Kidney (tissue), 14 donors: Measurements from ENCODE around the gene AHCTF1. TPM values are rescaled to one million over a fixed set of nuclear protein-coding genes. Genes with fewer than 3 reads are reported as not detected.

Source experiments
- DNase-seq, 5 donors: peaks; one replicate each; pipeline ENCODE4 v3.0.0-alpha.2; 2013 to 2020
- FAIRE-seq: peaks from 2 replicates; lab custom pipeline; 2012; peaks lifted over from hg19 to GRCh38; lab: Jason Lieb, UNC
- H3K27ac ChIP-seq, 2 donors: one replicate each; pipeline ENCODE4 v1.7.0; 2013; ENCODE audit warnings: low read depth in 2 of 2, low read length in 2 of 2, inconsistent platforms in 1 of 2
- H3K27me3 ChIP-seq: one replicate; pipeline ENCODE4 v1.7.1; 2013; ENCODE audit warnings: low read length, inconsistent platforms; ENCODE audit not compliant: control insufficient read depth, insufficient read depth
- H3K36me3 ChIP-seq, 3 donors: one replicate each; pipeline versions ENCODE4 v1.7.0 to v1.7.1; 2013; ENCODE audit warnings: low read length in 3 of 3, control low read depth in 1 of 3, inconsistent platforms in 1 of 3; ENCODE audit not compliant: insufficient read depth in 3 of 3, control insufficient read depth in 2 of 3
- H3K4me1 ChIP-seq, 3 donors: one replicate each; pipeline versions ENCODE4 v1.7.0 to v1.7.1; 2013; ENCODE audit warnings: low read length in 3 of 3, inconsistent platforms in 1 of 3, low read depth in 1 of 3; ENCODE audit not compliant: control insufficient read depth in 2 of 3, insufficient read depth in 2 of 3
- H3K4me3 ChIP-seq, 3 donors: one replicate each; pipeline versions ENCODE4 v1.7.0 to v1.8.1; 2013; ENCODE audit warnings: low read length in 3 of 3, control low read depth in 1 of 3, inconsistent platforms in 1 of 3
- H3K9ac ChIP-seq, 3 donors: one replicate each; pipeline versions ENCODE4 v1.7.0 to v1.7.1; 2013; ENCODE audit warnings: low read length in 3 of 3, control low read depth in 1 of 3, inconsistent platforms in 1 of 3
- H3K9me3 ChIP-seq, 3 donors: one replicate each; pipeline versions ENCODE4 v1.7.0 to v1.7.1; 2013; ENCODE audit warnings: low read length in 3 of 3, control low read depth in 1 of 3, inconsistent platforms in 1 of 3; ENCODE audit not compliant: control insufficient read depth in 2 of 3, insufficient read depth in 1 of 3
- CTCF ChIP-seq: IDR thresholded peaks from 3 replicates; pipeline ENCODE4 v1.5.1; 2012; ENCODE audit warnings: mild to moderate bottlenecking, moderate library complexity, borderline replicate concordance; ENCODE audit not compliant: insufficient read depth; ENCODE audit errors: extremely low read depth
- intact Hi-C: fragments of 100-400 bp; cut with DNase I; formaldehyde crosslinking; loops from one replicate; pipeline ENCODE4 v1.11.1; 2022
- polyA plus RNA-seq: library from polyadenylated mRNA; stranded (reverse); fragments of 350-450 nt; fragmentation: Illumina TruSeq; extraction: RNeasy Lipid Tissue Mini Kit (QIAGEN cat#74804); gene quantifications from one replicate; pipeline ENCODE4 v1.2.3, GENCODE V29; 2014; ENCODE audit warnings: low read depth, low replicate concordance; ENCODE audit not compliant: insufficient read depth
- total RNA-seq: library from RNA; stranded (reverse); fragmentation: NEBNext Ultra II Directional; extraction: Animal tissue kit (Norgen Biotek cat#: 25700); gene quantifications from one replicate; pipeline ENCODE4 v1.2.1, GENCODE V29; 2021
- donor health status: control.
- donor health status: control.
- donor health status: control.
- donor health status: control.
- donor health status: control.
- donor health status: DM: yes; HTN: yes; CAD: no.
- donor health status: Normal renal cell carcinoma (clear cell type).

Gene AHCTF1
- total and polyA plus RNA-seq, 2 donors from 2014 or later, result 5.2 to 30.1 TPM

- Histone ChIP-seq H3K36me3 (no peaks in the 10 kb centered on the region), H3K4me3 (no peak overlapping the region)
Measured at GRCh38 chr1:246836209-246836966, 95.4 kb downstream of the AHCTF1 start.

DNA sequence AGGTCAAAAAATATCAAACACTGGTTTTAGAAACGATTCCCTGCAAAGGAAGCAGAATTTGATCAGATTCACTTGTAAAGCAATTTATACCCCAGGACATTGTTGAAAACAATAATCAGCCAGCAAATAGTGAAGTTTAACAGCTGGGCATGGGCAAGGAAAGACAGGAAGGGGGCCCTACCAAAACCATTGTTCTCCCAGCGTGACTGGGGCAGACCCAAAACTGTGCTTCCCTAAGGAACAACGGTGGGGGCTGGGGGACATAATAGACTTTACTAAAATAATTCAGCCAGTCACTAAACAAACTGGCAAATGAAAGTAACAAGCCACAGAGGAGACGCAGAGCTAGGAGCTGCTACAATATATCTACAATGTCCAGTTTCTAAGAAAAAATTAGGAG, 100.2 kb downstream of the AHCTF1 start:
- Histone ChIP-seq H3K9ac (no peak overlapping the region), H3K4me3 (no peak overlapping the region), H3K36me3 (no peaks in the 10 kb centered on the region), H3K27ac (no peak overlapping the region), H3K27me3 (no peaks in the 10 kb centered on the region), H3K4me1 (no peaks in the 10 kb centered on the region), H3K9me3 (peaks cover 0 to 2% (median 0%) of the 10 kb centered on the region in 3 donors)
- no peak for TF ChIP-seq CTCF
- FAIRE-seq, result no peak
- no peak for DNase-seq
- intact Hi-C loops, result no loop called here

More at GRCh38 chr1:246836209-246836966, 95.4 kb downstream of the AHCTF1 start:
- H3K4me1 ChIP-seq, result no peaks in the 10 kb centered on the region
- no peaks in the 10 kb centered on the region for H3K27me3 ChIP-seq
- TF ChIP-seq CTCF, result no peak
- no peak overlapping the region for H3K9ac ChIP-seq
- intact Hi-C loops, result no loop called here
- H3K27ac ChIP-seq, result no peak overlapping the region
- DNase-seq, result no peak
- FAIRE-seq, result no peak
- no peaks in the 10 kb centered on the region for H3K9me3 ChIP-seq

DNA sequence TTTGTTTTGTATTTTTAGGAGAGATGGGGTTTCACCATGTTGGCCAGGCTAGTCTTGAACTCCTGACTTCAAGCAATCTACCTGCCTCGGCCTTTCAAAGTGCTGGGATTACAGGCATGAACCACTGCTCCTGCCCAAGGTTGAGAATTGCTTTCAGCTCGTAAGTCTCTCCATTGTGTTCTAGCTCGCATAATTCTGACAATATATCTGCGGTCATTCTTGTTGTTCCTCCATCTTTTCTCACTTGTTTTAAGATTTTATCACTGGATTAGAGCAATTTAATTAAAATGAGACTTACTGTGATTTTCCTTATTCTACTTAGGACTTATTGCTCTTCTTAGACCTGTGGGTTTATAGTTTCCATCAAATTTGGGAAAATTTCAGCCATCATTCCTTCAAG, 102.9 kb downstream of the AHCTF1 start:
- no peak for TF ChIP-seq CTCF
- Histone ChIP-seq H3K4me1 (no peaks in the 10 kb centered on the region), H3K27ac (no peak overlapping the region), H3K36me3 (peaks cover 0 to 2% (median 0%) of the 10 kb centered on the region in 3 donors), H3K9me3 (peaks cover 0 to 2% (median 2%) of the 10 kb centered on the region in 3 donors), H3K9ac (no peak overlapping the region), H3K27me3 (no peaks in the 10 kb centered on the region), H3K4me3 (no peak overlapping the region)
- no peak for DNase-seq
- intact Hi-C loops, result no loop called here
- FAIRE-seq, result no peak
